Right ventricle myocardium superior (tissue), 1 donor: Measurements from ENCODE around the gene FTH1. TPM values are rescaled to one million over a fixed set of nuclear protein-coding genes. Genes with fewer than 3 reads are reported as not detected.

ENCODE experiments used
- ATAC-seq: fragments of 200-7000 bp; cut with Tn5 transposase; one replicate; pipeline ENCODE4 v1.9.1; 2020; ENCODE audit warnings: mild to moderate bottlenecking; ENCODE audit not compliant: poor library complexity
- DNase-seq: peaks from one replicate; pipeline ENCODE4 v3.0.0-alpha.2; 2020
- intact Hi-C: fragments of 100-400 bp; cut with DNase I; formaldehyde crosslinking; loops from one replicate; pipeline ENCODE4 v1.11.2; 2022
- total RNA-seq: library from RNA; stranded (reverse); fragmentation: NEBNext Ultra II Directional; extraction: Animal tissue kit (Norgen Biotek cat#: 25700); gene quantifications from one replicate; pipeline ENCODE4 v1.2.1, GENCODE V29; 2021
- donor health status: DM: no; HTN: yes; CAD: no; lungs with severe emphysema.

FTH1 gene
- total RNA-seq, 1 donor from 2014 or later = 2,228 TPM

GRCh38 chr11:61924064-61924455 is 43.4 kb downstream of the FTH1 start:
- DNase-seq = no peak
- peak; percentile 23 for ATAC-seq
- intact Hi-C loops = no loop called here

DNA sequence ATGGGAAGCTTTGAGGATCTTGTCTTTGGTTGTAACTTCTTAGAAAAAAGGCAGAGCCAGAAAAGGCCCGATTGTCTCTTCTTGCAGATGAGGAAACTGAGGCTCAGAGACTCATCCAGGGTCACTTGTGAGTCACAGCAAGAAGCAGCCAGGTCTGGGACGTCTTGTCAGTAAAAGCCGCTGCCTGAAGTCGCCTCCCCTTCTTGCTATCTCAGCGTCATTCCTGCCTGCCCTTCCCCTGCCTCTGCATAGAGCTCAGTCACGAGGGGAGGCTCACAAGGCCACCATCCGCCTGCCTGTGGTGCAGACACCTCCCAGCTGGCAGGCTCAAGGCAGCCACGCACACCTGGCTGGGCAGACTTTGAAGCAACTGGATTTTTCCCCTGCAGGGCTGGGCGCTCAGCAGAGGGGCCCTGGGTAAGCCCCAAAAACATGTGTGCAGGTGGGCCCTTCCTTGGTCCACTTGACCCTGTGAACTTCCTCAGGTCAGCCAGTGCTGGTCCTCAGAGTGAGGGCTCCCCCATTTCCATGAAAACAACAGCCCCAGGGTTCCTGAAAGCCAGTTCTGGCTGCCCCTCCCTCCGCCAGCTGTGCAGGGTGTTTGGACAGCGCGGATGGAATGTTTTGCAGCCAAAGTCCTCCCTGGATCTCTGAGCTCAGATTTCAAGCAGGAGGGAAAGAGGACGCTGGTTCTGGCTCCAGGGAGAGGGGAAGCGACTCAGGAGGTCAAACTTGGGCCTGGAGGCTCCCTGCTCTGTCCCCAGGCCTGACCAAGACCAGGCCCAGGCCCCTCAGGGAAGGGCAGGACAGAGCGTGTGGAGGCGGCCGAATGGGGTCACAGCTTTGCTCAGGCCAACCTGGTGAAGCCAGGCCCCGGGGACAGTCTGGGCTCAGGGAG is 44.0 kb downstream of the FTH1 start:
- ATAC-seq (peak; percentile 79), DNase-seq (peak; percentile 83)
- intact Hi-C loops = no loop called here

- peak; percentile 91 for DNase-seq
- ATAC-seq = peak; percentile 80
- intact Hi-C loops = no loop called here
Observed at GRCh38 chr11:61922539-61922938, 44.9 kb downstream of the FTH1 start.

DNA sequence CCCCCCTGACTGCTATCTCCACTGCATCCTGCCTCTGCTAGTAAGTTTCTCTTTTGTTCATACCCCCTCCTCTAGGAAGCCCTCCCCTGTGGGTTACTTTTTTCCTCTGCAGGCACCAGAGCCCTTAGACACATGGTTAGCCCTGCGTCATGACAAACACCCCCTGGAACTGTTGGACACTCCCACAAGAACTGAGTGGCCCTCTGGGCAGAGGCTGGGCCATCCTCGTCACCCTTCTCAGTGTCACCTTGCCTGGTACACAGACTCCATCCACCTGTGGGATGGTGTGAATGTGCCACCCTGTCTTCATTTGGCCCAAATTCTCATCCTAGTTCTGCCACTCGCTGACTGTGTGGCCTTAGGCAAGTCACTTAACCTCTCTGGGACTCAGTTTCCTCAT is 46.0 kb downstream of the FTH1 start:
- intact Hi-C loops = no loop called here
- DNase-seq (no peak), ATAC-seq (no peak)

DNA sequence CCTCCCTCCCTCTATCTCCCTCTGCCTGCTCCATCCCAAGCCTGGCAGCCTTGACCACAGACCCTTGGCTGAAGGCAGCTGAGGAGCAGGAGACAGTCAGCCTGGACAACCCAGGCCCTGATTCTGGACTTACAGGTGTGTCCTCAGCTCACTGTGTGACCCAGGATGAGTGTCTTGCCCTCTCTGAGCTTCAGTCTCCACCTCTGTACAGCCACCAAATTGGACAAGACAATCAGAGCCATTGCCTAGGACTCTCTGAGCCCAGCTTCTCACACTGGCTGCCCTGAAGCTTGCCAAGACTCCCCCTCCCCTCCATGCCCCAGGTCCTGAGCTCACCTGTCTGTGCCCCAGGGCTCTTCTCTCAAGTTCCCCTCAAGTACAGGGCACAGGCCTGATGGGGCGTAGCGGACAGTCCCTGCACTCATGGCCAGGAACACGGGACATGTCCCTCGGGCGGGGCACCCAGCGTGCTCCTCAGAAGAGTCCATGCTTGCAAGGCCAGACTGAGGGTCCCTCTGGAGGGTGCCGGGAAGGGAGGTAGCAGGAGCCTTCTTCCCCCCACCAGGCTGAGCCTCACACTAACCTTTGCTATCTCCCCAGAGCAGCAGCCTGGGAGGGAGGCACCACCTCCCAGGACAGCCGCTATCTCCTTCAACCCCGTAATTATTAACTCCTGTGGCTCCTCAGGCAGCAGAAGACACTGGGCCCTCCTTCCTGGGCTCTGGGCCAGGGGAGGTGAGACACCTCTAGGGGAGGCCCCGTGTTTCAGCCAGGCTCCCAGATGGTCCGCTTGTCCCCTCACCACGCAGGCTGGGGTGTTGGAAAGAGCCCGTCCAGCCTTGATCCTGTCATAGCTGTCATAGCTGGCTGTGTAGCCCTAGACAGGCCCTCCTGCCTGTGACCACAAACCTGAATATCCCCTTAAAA is 47.5 kb downstream of the FTH1 start:
- DNase-seq = no peak
- intact Hi-C loops = no loop called here
- ATAC-seq = no peak

DNA sequence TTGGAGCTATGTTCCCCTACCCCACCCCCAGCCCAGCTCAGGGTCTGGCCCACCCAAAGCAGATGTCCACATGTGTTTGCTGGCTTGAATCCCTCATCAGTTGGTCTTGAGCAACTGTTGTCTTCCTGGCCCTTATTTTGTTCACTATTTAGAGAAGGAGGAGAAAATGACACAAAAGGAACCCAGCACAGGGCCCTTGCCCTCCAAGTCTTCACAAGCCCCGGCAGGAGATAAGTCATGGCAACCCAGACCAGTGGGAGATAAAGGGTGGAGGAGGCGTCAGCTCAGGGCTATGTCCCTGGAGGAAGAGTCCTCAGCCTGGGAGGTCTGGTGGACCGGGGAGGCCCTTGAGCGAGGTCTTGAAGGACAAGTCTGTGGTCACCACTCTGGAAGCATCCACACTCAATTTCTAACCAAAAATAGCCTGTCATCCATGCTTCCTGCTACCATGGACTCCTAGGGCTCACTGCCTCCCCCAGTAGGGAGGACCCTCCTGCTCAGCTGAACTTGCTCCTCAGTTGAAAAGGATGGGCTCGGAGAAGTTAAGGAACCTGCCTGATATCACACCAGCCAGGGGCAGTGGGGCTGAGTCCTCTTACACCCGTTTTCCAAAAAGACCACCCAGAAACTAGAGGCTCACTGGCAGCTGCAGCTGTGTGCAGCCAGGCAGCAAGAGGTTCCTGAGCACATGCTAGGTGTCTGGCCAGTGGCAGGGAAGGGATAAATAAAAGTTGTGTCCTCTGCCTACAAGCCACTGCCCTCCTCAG is 48.3 kb downstream of the FTH1 start:
- peak; percentile 72 for DNase-seq
- peak; percentile 7 for ATAC-seq
- intact Hi-C loops = no loop called here

DNA sequence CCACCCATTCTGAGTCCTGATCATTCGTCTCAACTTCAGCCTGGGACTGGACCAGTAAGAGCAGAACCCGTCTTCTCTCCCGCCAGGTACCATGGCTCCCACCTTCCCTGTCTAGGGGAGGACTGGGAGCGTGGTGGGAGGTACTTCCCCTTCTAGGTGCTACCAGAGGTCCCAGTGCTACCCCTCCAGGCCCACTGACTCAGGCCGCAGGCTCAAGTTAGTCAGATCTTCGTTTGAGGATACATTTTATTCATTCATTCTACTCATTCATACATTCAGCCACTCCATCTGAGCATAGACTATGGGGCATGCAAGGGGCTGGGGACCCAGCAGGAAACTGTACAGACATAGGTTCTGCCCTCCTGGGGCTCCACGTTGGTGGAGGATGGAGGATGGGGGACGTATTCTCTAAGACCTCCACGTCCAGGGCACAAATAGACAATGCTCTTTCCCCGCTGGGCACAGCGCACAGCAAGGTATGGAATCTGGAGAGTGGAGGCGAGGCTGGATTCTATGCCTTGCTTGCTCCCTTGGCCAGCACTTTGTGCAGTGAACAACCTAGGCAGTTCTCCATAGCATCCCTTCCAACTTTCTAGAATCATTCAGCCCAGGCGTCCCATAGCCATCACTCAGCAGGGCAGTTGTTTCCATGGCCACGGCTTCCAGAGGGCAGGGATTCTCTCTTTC is 49.0 kb downstream of the FTH1 start:
- ATAC-seq = no peak
- intact Hi-C loops = no loop called here
- no peak for DNase-seq

DNA sequence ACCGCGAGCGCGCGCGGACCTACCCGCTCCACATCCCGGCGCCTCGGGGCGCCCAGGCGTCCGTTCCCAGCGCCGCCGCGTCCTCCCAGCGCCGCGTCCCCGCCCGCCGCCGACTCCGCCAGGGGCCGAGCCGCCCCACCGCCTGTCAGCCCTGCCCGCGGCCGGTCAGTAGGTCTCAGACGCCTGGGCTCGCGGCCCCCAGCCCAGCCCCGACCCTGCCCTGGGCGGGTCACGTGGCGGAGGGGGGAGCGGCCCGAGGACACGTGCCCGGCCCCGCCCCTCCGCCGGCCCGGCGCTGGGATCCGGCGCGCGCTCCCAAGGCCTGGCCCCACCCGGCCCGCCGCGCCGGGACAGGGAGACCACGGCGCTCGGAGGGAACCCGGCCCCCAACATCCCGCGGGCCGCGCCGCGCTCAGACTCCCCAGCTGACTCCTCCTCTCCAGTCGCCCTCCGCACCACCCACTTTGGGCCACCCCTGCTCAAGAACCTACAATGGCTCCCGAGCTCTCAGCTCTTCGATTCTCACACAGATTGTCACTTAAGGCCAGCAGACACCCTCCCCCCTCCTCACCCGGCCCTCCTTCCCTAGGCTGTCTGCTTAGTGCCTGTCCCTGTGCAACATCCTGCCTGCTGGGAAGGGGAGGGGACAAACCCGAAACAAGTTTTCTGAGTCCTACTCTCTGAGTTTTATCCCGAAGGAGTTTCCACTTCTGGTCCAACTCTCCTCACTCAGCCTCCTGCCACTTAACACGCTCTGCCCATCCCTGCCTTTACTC is 49.9 kb downstream of the FTH1 start, which contains the start of gene RAB3IL1:
TSS of gene RAB3IL1 (minus strand) at position 233 of the 776 bp plus-strand sequence. CDS start at position 34, 199 bp downstream.
- DNase-seq (peak; percentile 84), ATAC-seq (peak; percentile 83)
- intact Hi-C loops = no loop called here

DNA sequence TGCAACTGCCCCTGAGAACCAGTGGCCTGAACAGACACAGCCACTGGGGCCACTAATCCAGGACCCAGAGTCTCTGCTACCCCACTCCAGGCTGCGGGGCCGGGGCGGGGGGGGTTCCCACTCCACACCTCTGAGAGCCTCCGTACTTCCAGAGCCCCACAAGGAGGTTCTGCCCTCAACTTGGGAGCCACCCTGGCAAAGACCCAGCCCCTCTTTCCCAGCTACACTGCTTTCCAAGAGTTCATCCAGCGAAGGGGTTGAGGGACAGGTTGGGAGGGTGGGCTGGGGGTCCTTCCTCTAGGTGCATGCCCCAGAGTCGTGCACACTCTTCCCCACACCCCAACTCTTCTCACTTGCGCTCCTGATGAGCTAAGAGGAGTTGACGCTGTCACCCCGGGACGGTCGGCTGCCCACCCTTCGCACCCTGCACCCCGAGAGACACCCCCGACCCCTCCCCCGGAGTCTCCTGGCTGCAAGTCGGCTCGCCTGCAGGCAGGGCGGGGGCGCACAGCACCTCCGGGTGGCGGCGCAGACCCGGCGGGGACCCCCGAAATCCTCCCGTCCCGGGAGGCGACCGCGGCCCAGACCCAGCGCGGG is 50.6 kb downstream of the FTH1 start:
- ATAC-seq = no peak
- intact Hi-C loops = no loop called here
- DNase-seq = no peak

DNA sequence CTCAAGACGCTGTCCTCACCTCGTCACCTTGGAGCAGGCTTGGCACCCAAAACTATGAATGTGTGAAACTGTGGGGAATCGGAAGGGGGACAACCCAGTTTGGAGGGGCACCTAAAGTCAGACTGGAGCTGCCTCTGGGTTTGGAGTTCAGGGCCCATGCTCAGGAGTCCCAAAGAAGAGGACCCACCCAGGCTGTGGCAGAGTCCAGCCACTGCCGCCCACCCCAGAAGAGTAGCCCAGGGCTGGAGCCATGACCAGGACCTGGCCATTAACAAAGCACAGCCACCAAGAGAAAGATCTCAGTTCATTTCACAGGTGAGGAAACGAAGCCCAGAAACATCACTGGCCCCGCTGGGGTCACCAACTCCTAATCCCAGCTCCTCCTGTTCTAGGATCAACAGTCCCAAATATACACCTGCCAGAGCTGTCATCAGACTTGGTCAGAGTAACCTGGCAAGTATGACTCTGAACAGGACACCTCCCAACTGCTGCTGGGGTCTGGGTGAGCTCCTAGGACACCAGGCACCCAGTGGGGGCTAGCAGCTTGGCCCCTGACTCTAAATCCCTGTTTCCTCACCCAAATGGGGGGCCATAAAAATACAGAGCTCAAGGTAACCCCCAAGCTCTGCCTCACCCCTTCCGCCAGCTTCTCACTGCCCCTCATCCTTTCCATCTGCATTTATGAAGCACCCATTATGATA is 52.8 kb downstream of the FTH1 start:
- ATAC-seq = no peak
- intact Hi-C loops = no loop called here
- DNase-seq = no peak

Other genes starting within 250 kb of the FTH1 start
- gene MYRF, start 215.0 kb downstream of the FTH1 start, total RNA-seq = 0.16 TPM
- 123 TPM for gene TMEM258, start 175.0 kb downstream of the FTH1 start, total RNA-seq
- gene FEN1, start 174.7 kb downstream of the FTH1 start, total RNA-seq = 6.3 TPM
- 21.3 TPM for gene FADS1, start 150.6 kb downstream of the FTH1 start, total RNA-seq
- gene FADS2, start 139.3 kb downstream of the FTH1 start, total RNA-seq = 20.5 TPM
- 76.0 TPM for gene FADS3, start 76.1 kb downstream of the FTH1 start, total RNA-seq
- gene RAB3IL1, start 50.1 kb downstream of the FTH1 start, total RNA-seq = 10.8 TPM
- gene BEST1, start 17.3 kb downstream of the FTH1 start, total RNA-seq = 1.3 TPM
- gene INCENP, start 156.4 kb upstream of the FTH1 start, total RNA-seq = 10.3 TPM
- not detected for gene SCGB1D1, start 222.6 kb upstream of the FTH1 start, total RNA-seq
- not detected for gene SCGB2A1, start 241.0 kb upstream of the FTH1 start, total RNA-seq